ENCODE data around the gene NLGN2.

The NLGN2 gene

DNA sequence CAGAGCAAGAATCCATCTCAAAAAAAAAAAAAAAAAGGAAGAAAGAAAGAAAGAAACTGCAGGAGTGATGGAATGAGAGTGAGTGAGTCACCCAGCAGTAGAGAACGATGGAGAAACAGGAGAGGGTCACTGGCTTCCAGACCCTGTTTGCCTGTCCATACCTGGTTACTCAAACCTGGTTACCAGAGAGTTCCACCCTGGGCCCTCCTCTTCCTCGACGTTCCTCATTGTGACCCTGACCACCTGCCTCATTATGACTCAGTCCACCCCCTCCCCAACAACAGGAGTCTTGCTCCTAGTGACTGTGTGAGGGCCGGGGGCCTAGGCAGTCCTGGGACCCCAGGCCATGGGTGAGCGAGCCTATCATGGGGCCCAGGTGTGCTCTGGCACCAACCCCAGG, 20.9 kb downstream of the NLGN2 start, which contains the start of gene SPEM3:
Gene SPEM3, plus strand, starts transcription at position 301 of the 400 bp plus-strand sequence. Its CDS starts 46 bp downstream, at position 347.
- Histone ChIP-seq H3K9ac (ENCODE audit: low read length) (no peak within 1 kb of the TSS), H3K9me3 (ENCODE audit: low read length) (no peaks in the 10 kb centered on the region), H4K20me1 (ENCODE audit: insufficient read depth, low read length) (no peaks in the 10 kb centered on the region), H2AFZ (ENCODE audit: low read length) (no peak within 1 kb of the TSS), H3K4me1 (ENCODE audit: insufficient read depth, low read length, severe bottlenecking) (no peaks in the 10 kb centered on the region), H3K4me2 (ENCODE audit: low read length) (no peak within 1 kb of the TSS), H3K9me2 (ENCODE audit: low read depth, low read length) (no peaks in the 10 kb centered on the region), H3K27me3 (ENCODE audit: insufficient read depth, low read length) (no peaks in the 10 kb centered on the region), H3K4me3 (ENCODE audit: low read depth, low read length, poor library complexity, severe bottlenecking) (no peak within 1 kb of the TSS), H3K27ac (ENCODE audit: low read depth, low read length, poor library complexity, severe bottlenecking) (no peak within 1 kb of the TSS), H3K79me2 (ENCODE audit: insufficient read depth, low read length) (no peaks in the 10 kb centered on the region), H3K36me3 (ENCODE audit: insufficient read depth, low read length) (no peaks in the 10 kb centered on the region), H3F3A (ENCODE audit: insufficient read depth, low read length) (no peaks in the 10 kb centered on the region)
- no peak for TF ChIP-seq EZH2 (IDR thresholded peaks at IDR 0.05; ENCODE audit: borderline replicate concordance, low read length)
- TF ChIP-seq, protein P1, sequence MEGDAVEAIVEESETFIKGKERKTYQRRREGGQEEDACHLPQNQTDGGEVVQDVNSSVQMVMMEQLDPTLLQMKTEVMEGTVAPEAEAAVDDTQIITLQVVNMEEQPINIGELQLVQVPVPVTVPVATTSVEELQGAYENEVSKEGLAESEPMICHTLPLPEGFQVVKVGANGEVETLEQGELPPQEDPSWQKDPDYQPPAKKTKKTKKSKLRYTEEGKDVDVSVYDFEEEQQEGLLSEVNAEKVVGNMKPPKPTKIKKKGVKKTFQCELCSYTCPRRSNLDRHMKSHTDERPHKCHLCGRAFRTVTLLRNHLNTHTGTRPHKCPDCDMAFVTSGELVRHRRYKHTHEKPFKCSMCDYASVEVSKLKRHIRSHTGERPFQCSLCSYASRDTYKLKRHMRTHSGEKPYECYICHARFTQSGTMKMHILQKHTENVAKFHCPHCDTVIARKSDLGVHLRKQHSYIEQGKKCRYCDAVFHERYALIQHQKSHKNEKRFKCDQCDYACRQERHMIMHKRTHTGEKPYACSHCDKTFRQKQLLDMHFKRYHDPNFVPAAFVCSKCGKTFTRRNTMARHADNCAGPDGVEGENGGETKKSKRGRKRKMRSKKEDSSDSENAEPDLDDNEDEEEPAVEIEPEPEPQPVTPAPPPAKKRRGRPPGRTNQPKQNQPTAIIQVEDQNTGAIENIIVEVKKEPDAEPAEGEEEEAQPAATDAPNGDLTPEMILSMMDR (IDR thresholded peaks at IDR 0.05; ENCODE audit: low read length): no peak

DNA sequence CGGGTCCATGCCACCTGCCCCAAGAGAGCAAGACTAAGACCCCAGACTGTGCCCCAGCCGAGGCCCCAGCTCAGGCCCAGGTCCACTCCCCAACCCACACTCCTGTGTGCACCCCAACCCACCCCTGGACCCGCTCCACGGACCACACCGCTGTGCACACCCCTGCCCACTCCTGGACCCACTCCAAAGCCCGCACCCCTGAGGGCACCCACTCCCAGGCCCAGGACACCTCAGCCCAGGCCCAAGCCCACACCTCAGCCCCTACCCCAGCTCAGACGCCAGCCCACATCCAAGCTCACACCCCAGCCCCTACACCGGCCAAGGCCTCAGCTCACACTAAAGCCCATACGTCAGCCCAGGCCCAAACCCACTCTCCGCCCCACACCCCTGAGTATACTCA, 22.1 kb downstream of the NLGN2 start:
- H4K20me1 ChIP-seq (ENCODE audit: insufficient read depth, low read length): no peaks in the 10 kb centered on the region
- H3K9ac ChIP-seq (ENCODE audit: low read length): no peak overlapping the region
- H3K4me3 ChIP-seq (ENCODE audit: low read depth, low read length, poor library complexity, severe bottlenecking): no peak overlapping the region
- H3K27me3 ChIP-seq (ENCODE audit: insufficient read depth, low read length): no peaks in the 10 kb centered on the region
- H3K4me2 ChIP-seq (ENCODE audit: low read length): no peak overlapping the region
- no peaks in the 10 kb centered on the region for H3K4me1 ChIP-seq (ENCODE audit: insufficient read depth, low read length, severe bottlenecking)
- no peaks in the 10 kb centered on the region for H3F3A ChIP-seq (ENCODE audit: insufficient read depth, low read length)
- no peaks in the 10 kb centered on the region for H3K36me3 ChIP-seq (ENCODE audit: insufficient read depth, low read length)
- TF ChIP-seq EZH2 (IDR thresholded peaks at IDR 0.05; ENCODE audit: borderline replicate concordance, low read length): no peak
- TF ChIP-seq, protein P1 (IDR thresholded peaks at IDR 0.05; ENCODE audit: low read length): no peak
- no peaks in the 10 kb centered on the region for H3K9me2 ChIP-seq (ENCODE audit: low read depth, low read length)
- H3K27ac ChIP-seq (ENCODE audit: low read depth, low read length, poor library complexity, severe bottlenecking): no peak overlapping the region
- H3K79me2 ChIP-seq (ENCODE audit: insufficient read depth, low read length): no peaks in the 10 kb centered on the region
- H3K9me3 ChIP-seq (ENCODE audit: low read length): no peaks in the 10 kb centered on the region
- no peak overlapping the region for H2AFZ ChIP-seq (ENCODE audit: low read length)

DNA sequence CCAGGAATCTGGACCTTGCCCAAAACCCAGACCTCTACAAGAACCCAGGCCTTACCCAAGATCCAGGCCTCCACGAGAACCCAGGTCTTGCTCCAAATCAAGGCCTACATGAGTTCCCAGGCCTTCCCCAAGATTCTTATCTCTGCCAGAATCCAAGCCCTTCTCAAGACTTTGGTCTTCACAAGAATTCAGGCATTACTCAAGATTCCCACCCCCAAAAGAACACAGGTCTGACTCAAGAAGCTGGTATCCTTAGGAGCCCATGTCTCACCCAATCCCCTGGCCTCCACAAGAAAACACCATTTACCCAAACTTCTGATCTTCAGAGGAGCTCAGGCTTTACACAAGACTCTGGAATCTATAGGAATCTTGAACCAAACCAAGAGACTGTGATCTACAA, 23.6 kb downstream of the NLGN2 start:
- H3K4me2 ChIP-seq (ENCODE audit: low read length): no peak overlapping the region
- no peak overlapping the region for H3K9ac ChIP-seq (ENCODE audit: low read length)
- no peaks in the 10 kb centered on the region for H4K20me1 ChIP-seq (ENCODE audit: insufficient read depth, low read length)
- no peak overlapping the region for H2AFZ ChIP-seq (ENCODE audit: low read length)
- H3K9me2 ChIP-seq (ENCODE audit: low read depth, low read length): no peaks in the 10 kb centered on the region
- TF ChIP-seq EZH2 (IDR thresholded peaks at IDR 0.05; ENCODE audit: borderline replicate concordance, low read length): no peak
- TF ChIP-seq, protein P1 (IDR thresholded peaks at IDR 0.05; ENCODE audit: low read length): no peak
- H3K4me3 ChIP-seq (ENCODE audit: low read depth, low read length, poor library complexity, severe bottlenecking): no peak overlapping the region
- H3K9me3 ChIP-seq (ENCODE audit: low read length): no peaks in the 10 kb centered on the region
- no peaks in the 10 kb centered on the region for H3F3A ChIP-seq (ENCODE audit: insufficient read depth, low read length)
- H3K4me1 ChIP-seq (ENCODE audit: insufficient read depth, low read length, severe bottlenecking): peaks cover 3% of the 10 kb centered on the region
- H3K79me2 ChIP-seq (ENCODE audit: insufficient read depth, low read length): no peaks in the 10 kb centered on the region
- H3K36me3 ChIP-seq (ENCODE audit: insufficient read depth, low read length): no peaks in the 10 kb centered on the region
- H3K27ac ChIP-seq (ENCODE audit: low read depth, low read length, poor library complexity, severe bottlenecking): no peak overlapping the region
- no peaks in the 10 kb centered on the region for H3K27me3 ChIP-seq (ENCODE audit: insufficient read depth, low read length)

All from OCI-LY1 (cell line).